Esophagus muscularis mucosa (tissue), 3 donors: Measurements from ENCODE around the gene GHRL.

ENCODE experiments used
- CTCF ChIP-seq, 3 experiments: fragments of 200-600 bp in 2 of 3; fragments of 450-650 bp in 1 of 3; sonication (generic) in 2 of 3; IDR thresholded peaks; one replicate each; pipeline ENCODE4 v1.5.1; 2017 to 2019; ENCODE audit warnings: antibody characterized with exemption in 3 of 3, mild to moderate bottlenecking in 2 of 3, moderate library complexity in 1 of 3
- EP300 ChIP-seq: sonication (generic); formaldehyde crosslinking; IDR thresholded peaks from one replicate; pipeline ENCODE4 v1.6.1; 2017; ENCODE audit warnings: antibody characterized with exemption

- TF ChIP-seq CTCF (IDR thresholded peaks at IDR 0.05), result no peak
- TF ChIP-seq EP300, result no peak
These were observed 46.0 kb upstream of the GHRL start for GRCh38 chr3:10338591-10339353.
